NCI-H345 (cell line): ENCODE data around the gene CXCR3.
A peak's percentile ranks its signal among the peaks of the same experiment; 100 is the strongest.
"Not testable (repeated sequence)": the region's sequence is repeated elsewhere in the genome, so short reads cannot be mapped to it uniquely, and the experiment has no call there.

Experiments
- DNase-seq: peaks from one replicate; lab custom pipeline; 2025; lab: John Stamatoyannopoulos, UW

Gene CXCR3

DNA sequence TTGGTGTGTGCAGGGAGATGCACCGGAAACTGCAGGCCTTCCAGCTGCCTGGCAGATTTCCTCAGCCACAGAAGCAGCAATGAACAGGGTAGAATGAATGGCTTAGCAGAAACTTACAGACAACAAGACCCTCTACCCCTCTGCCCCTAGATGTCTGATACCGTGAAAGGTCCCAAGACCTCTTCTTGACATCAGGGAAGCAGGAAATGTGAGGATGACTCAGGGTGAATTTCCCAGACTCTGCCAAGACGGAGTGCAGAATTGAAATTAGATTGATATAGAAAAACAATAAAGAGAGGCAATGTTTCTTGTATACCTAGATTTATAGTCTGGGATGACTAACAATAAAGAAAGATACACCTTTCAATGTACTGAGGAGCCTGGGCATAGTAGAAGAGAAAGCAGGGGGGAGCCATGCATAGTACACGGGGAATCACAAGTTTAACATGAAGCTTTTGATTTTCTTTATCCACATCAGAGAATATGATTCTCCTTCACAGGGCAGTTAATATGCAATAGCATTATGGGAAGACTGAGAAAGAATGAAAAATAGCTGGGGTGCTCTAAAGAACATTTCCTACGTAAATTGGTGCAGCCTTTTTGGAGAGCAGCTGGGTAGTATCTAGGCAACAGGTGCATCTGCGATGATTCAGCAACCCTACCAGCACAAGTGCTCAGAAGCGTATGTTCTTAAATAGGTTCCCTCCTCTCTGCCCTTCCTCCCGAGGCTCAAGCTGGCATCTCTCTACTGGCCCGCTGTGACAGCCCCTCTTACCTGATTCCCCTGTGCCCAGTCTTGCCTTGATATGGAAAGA is 18.3 kb upstream of the CXCR3 start:
- DNase-seq, result peak; percentile 39

- DNase-seq, result no peak
Observed at GRCh38 chrX:71634366-71634765, 16.1 kb upstream of the CXCR3 start.

DNA sequence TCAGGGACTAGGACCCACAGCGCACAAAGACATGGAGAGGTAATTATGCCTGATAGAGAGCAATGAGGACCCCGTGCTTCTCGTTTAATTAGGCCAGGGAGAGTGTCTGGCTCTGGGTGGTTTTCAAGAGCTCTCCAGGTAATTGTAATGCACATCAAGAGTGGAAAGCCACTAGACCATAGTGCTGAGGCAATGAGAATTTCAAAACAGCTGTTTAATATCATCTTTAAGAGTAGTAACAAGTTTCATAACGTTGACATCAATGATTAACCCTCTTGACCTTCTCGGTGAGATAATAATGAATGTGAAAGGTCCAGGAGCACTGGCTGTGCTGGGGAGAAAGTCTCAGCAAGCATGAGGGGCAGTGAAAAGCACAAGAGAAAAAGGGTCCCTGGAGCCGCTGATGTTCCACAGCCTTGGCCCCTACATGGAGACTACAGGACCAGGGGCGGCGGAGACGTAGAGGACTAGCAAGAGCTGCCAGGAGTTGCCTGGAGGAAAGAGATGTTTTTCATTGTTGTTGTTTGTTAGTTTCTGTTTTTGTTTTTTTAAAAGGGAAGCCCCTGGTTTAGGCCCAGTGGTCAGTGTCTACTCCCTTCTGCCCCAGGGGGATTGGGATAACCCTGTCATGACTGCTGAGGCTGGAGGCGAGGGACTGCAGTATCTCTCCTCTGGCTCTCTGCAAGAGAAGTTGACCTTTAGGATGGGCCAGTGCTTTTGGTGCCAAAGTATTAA is 14.8 kb upstream of the CXCR3 start:
- DNase-seq, result peak; percentile 26

DNA sequence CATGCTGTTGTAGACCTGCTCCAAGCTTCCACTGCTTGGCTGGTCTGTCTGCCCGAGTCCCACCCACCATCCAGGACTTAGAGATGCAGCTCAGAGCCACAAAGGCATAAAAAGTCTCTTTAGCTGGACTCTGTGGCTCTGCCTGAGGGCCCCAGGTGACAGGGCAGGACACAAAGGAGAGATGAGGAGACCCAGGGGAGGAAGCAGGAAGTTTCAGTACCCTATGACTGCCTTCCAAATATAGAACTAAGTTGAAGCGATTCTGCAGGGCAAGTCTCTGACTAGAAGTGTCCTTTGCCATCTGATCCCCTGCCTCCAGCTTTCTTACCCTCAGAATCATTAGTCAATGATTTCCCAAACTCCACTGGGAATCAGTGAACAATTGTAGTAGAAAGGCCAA is 11.2 kb upstream of the CXCR3 start:
- DNase-seq, result no peak

GRCh38 chrX:71627588-71628404 is 9.5 kb upstream of the CXCR3 start:
- no peak for DNase-seq

DNA sequence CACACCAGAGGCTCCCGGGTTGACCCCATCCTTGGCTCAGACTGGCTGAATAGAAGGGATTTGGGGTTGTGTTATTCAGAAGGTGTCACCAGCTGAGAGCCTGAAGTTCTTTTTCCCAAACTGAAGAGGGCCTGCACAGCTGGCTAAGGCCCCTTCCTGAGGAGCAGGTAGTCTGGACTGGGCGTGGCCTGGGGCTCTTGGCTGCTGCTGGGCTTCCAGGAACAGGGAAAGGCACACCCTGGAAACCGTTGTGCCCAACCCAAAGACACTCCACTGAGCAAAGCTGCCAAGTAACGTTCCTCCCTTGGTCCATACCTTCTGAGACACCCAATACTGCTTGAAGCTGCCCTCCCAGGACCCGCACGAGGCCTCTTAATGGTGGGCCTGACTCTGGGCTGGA is 8.3 kb upstream of the CXCR3 start:
- DNase-seq, result no peak

DNA sequence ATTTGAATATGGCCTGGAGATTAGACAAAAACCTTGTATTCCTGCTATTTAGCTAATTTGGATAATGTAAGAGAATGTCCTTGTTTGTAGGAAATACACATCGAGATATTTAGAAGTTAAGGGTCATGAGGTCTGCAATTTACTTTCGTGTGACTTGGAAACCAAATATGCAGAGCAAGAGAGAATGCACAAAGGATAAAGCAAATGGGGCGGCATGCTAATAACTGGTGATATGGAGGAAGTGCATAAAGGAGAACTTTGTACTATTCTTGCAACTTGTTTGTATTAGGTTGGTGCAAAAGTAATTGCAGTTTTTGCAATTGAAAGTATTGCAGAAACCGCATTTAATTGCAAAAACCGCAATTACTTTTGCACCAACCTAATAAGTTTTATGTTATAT is 7.2 kb upstream of the CXCR3 start:
- DNase-seq, result no peak

DNA sequence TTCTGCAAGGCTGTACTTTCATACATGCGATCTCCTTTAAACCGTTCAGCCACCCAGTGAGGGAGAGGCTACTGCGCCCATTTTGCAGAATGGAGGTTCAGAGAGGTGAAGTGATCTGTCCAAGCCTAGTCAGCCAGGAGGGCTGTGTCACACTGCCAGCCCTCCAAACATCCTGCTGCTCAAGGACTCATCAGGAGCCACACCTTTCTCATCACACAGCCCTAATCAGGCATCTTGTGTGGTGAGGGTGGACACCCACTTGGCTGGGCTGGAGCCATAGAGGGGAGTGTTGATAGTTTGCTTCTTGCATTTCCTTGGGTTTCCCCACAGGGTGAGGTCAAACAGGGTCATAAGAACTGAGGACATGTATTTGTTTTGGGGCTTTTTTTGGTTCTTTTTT is 5.4 kb upstream of the CXCR3 start:
- DNase-seq, result no peak

DNA sequence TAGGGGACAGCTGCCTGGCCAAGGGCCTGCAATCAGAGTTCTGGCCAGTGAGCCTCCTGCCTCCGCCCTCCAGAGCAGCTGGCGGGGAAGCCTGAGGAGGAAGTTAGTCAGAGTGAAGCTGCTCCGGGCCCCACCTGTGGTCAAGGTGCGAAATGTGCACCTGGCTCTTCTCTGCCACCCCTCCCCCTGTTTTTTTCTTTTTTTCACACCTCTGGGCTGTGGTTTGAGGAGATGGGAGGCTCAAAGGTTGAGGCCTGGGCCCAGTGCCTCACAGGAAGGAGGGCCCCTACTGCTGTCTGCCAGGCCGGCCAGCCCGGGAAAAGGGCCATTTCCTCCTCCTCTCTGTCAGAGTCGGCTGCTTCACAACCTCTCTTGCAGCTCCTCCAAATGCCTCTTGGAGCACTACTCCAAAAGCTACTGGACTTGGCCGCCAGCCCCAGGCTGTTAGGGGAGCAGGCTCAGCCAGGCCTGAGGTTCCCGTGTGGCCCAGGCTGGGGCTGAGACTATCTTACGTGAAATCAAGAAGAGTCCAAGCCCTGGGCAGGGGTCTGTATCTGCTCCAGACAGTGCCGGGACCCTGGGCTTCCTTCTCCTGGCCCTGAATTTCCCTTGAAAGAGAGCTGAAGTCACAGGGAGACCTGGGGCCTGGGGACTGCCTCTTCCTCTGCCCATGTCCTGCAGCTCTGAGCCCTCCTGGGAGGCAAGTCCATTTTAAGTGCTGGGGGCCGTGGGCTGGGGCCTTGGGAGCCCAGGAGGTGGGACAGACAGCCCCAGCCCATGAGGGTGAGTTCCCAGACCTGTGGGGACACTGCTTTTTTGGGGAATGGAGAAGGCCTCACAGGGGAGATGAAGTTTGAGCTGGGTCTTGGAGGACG is 4.5 kb upstream of the CXCR3 start:
- no peak for DNase-seq

DNA sequence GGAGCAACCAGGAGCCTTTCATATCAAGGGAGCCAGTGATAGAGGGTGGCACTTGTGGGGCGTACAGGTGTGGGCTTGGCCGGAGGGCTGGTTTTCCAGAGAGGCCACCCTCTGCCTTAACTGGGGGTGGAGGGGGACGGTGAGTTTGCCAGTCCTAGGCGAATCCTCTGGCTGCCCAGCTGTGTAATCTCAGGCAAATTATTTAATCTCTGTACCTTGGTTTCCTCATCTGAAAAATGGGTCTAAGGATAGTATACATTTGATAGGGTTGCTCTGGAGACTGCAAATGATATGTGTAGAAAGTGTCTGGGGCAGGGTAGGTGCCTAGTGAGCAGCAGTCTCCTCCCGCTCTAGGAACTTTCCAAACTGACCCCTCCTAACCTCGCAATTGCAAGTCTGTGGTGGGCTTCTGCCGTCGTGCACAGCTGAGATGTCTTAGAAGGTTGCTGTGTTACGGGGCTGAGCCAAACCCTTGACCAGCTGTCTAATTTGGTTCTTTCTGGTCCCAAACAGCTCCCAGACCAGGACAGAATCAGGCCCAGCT is 3.8 kb upstream of the CXCR3 start:
- DNase-seq, result no peak

GRCh38 chrX:71621603-71622002 is 3.3 kb upstream of the CXCR3 start:
- DNase-seq, result no peak

DNA sequence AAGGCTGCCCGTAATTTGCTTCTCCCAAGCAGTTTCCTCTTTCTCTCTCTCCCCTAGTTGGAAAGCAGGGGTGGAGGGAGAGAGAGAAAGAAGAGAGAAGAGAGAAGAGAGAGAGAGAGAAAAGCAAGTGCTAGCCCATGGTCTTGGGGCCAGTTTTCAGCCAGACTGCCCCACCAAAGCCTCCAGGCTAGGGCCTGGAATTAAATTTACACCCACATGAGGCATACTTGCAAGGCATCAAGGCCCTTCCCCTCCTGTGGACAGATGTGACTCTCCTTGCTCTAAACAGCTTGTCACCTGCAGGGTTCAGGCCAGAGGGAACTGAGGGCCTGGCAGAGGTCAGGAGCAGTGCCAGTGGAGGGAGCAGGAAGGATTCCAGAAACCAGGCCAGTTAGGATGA is 1.7 kb upstream of the CXCR3 start:
- DNase-seq, result no peak

DNA sequence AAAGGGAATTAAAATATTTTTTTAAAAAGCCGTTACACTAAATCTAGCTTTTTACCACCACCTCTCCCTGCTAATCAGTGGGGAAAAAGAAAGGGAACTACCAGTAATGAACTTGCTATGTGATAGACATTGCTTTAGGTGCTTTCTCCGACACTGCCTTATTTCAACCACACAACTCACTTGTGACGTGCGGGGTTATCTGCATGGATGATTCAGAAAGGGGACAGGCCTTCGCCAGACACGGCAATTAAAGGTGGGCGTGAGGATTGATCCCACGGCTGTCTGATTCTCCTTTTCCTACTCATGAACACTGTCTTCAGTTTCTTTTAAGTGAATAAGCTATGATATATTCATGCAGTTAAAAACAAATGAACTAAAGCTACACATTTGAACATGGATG is 882 bp upstream of the CXCR3 start:
- no peak for DNase-seq

DNA sequence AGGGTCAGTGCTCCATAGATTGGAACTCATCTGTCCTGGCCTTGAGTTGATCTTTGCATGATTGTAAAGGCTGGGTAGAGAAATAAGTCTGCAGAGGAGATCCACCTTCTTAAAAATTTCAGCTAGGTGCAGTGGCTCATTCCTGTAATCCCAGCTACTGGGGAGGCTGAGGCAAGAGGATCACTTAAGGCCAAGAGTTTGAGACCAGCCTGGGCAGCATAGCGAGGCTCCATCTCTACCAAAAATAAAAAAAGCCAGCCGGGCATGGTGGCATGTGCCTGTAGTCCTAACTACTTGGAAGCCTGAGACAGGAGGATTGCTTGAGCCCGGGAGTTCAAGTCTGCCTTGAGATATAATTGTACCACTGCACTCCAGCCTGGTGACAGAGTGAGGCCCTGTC is 476 bp upstream of the CXCR3 start:
- DNase-seq, result no peak

DNA sequence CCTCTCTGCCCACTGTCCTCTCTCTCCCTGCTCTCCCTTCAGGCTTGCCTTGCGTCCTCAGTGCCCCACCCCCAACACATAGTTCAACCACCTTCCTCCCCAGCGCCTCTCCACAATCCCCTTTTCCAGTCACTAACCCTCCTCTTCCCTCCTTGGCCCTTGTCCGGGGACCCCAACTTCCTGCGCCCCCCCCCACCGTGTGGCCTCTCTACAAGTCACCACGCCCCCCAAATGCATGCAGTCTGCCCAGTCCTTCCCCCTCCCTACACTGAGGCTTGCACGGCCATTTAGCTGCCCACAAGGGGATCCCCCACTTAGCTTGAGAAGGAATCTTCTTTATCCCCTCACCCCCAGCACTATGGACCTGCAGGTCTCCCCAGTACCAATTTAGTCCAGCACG is 569 bp downstream of the CXCR3 start:
- no peak for DNase-seq

DNA sequence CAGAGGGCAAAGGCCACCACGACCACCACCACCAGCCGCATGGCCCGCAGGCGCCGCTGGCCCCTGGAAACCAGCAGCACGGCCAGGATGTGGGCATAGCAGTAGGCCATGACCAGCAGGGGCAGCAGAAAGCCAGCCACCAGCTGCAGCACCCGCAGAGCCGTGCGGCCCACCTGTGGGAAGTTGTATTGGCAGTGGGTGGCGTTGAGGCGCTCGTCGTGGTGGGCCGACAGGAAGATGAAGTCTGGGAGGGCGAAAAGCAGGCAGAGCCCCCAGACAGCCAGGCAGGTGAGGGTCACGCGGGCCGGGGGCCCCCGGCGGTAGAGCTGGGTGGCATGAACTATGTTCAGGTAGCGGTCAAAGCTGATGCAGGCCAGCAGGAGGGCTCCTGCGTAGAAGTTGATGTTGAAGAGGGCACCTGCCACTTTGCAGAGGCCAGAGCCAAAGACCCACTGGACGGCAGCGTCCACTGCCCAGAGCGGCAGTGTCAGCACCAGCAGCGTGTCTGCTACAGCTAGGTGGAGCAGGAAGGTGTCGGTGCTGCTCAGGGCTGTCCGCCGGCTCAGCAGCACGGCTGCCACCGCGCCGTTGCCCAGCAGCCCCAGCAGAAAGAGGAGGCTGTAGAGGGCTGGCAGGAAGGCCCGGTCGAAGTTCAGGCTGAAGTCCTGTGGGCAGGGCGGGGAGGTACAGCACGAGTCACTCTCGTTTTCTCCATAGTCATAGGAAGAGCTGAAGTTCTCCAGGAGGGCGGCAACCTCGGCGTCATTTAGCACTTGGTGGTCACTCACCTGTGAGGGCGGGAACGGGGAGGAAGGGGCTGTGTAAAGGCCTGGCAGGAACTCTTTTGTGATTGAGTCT is 1.4 kb downstream of the CXCR3 start:
- no peak for DNase-seq

- no peak for DNase-seq
Observed at GRCh38 chrX:71615954-71616353, 2.4 kb downstream of the CXCR3 start.

GRCh38 chrX:71615056-71615455 is 3.3 kb downstream of the CXCR3 start:
- DNase-seq, result no peak

DNA sequence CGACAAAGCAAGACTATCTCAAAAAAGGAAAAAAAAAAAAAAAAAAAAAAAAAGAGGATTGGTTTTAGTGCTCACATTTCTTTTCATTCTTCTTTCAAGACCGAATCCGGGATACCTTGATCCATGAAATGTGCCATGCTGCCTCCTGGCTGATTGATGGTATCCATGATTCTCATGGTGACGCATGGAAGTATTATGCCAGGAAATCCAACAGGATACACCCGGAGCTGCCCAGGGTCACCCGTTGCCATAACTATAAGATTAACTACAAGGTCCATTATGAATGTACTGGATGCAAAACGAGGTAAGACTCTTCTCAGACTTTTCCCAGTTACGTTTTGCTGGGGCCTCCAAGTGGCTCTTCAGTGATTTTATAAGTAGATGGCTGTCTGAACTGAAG is 6.1 kb downstream of the CXCR3 start:
- DNase-seq, result no peak

GRCh38 chrX:71611736-71612135 is 6.6 kb downstream of the CXCR3 start:
- not testable (repeated sequence) for DNase-seq
